ENCODE data around the gene MRPL1.

Gene MRPL1

GRCh38 chr4:77954690-77955089 is 92.1 kb downstream of the MRPL1 start:
- Histone ChIP-seq H3K27ac (ENCODE audit: extremely low read depth, low read depth, low read length) (no peak overlapping the region), H3K4me3 (ENCODE audit: low read depth, low read length) (no peak overlapping the region), H3K36me3 (ENCODE audit: control insufficient read depth in 2 of 2, insufficient read depth in 1 of 2, low read length in 2 of 2) (peaks cover 0 to 11% of the 10 kb centered on the region in 2 experiments; a peak in 1 of 3 replicates), H3K4me1 (ENCODE audit: control insufficient read depth, insufficient read depth, low read length) (no peaks in the 10 kb centered on the region), H3K9me3 (ENCODE audit: control insufficient read depth, insufficient read depth, low read depth, low read length) (no peaks in the 10 kb centered on the region)
- ChIA-PET POLR2A (no interaction called here), CTCF (no interaction called here)
- TF ChIP-seq ZNF214 (tag by site-specific recombination; IDR thresholded peaks at IDR 0.05; ENCODE audit: borderline replicate concordance) (no peak), ZNF146 (tag by site-specific recombination; IDR thresholded peaks at IDR 0.05) (no peak), ZNF48 (tag by site-specific recombination; IDR thresholded peaks at IDR 0.05) (no peak), ZBTB8A (tag by site-specific recombination; IDR thresholded peaks at IDR 0.05) (no peak), ZBTB1 (tag by site-specific recombination; IDR thresholded peaks at IDR 0.05) (no peak), OVOL3 (tag by site-specific recombination; IDR thresholded peaks at IDR 0.05) (no peak), ZNF555 (tag by site-specific recombination; conservative IDR thresholded peaks at IDR 0.05) (no peak), ZFP41 (tag by site-specific recombination; IDR thresholded peaks at IDR 0.05; ENCODE audit: borderline replicate concordance) (no peak), ZNF843 (tag by site-specific recombination; IDR thresholded peaks at IDR 0.05) (no peak)
- TF ChIP-seq, protein P1, sequence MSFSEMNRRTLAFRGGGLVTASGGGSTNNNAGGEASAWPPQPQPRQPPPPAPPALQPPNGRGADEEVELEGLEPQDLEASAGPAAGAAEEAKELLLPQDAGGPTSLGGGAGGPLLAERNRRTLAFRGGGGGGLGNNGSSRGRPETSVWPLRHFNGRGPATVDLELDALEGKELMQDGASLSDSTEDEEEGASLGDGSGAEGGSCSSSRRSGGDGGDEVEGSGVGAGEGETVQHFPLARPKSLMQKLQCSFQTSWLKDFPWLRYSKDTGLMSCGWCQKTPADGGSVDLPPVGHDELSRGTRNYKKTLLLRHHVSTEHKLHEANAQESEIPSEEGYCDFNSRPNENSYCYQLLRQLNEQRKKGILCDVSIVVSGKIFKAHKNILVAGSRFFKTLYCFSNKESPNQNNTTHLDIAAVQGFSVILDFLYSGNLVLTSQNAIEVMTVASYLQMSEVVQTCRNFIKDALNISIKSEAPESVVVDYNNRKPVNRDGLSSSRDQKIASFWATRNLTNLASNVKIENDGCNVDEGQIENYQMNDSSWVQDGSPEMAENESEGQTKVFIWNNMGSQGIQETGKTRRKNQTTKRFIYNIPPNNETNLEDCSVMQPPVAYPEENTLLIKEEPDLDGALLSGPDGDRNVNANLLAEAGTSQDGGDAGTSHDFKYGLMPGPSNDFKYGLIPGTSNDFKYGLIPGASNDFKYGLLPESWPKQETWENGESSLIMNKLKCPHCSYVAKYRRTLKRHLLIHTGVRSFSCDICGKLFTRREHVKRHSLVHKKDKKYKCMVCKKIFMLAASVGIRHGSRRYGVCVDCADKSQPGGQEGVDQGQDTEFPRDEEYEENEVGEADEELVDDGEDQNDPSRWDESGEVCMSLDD (tag by site-specific recombination; IDR thresholded peaks at IDR 0.05): no peak
- TF ChIP-seq, protein P2, sequence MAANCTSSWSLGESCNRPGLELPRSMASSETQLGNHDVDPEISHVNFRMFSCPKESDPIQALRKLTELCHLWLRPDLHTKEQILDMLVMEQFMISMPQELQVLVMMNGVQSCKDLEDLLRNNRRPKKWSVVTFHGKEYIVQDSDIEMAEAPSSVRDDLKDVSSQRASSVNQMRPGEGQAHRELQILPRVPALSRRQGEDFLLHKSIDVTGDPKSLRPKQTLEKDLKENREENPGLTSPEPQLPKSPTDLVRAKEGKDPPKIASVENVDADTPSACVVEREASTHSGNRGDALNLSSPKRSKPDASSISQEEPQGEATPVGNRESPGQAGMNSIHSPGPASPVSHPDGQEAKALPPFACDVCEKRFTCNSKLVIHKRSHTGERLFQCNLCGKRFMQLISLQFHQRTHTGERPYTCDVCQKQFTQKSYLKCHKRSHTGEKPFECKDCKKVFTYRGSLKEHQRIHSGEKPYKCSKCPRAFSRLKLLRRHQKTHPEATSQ (tag by site-specific recombination; IDR thresholded peaks at IDR 0.05): no peak
- TF ChIP-seq, protein P3, sequence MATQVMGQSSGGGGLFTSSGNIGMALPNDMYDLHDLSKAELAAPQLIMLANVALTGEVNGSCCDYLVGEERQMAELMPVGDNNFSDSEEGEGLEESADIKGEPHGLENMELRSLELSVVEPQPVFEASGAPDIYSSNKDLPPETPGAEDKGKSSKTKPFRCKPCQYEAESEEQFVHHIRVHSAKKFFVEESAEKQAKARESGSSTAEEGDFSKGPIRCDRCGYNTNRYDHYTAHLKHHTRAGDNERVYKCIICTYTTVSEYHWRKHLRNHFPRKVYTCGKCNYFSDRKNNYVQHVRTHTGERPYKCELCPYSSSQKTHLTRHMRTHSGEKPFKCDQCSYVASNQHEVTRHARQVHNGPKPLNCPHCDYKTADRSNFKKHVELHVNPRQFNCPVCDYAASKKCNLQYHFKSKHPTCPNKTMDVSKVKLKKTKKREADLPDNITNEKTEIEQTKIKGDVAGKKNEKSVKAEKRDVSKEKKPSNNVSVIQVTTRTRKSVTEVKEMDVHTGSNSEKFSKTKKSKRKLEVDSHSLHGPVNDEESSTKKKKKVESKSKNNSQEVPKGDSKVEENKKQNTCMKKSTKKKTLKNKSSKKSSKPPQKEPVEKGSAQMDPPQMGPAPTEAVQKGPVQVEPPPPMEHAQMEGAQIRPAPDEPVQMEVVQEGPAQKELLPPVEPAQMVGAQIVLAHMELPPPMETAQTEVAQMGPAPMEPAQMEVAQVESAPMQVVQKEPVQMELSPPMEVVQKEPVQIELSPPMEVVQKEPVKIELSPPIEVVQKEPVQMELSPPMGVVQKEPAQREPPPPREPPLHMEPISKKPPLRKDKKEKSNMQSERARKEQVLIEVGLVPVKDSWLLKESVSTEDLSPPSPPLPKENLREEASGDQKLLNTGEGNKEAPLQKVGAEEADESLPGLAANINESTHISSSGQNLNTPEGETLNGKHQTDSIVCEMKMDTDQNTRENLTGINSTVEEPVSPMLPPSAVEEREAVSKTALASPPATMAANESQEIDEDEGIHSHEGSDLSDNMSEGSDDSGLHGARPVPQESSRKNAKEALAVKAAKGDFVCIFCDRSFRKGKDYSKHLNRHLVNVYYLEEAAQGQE (tag by site-specific recombination; IDR thresholded peaks at IDR 0.05): no peak

DNA sequence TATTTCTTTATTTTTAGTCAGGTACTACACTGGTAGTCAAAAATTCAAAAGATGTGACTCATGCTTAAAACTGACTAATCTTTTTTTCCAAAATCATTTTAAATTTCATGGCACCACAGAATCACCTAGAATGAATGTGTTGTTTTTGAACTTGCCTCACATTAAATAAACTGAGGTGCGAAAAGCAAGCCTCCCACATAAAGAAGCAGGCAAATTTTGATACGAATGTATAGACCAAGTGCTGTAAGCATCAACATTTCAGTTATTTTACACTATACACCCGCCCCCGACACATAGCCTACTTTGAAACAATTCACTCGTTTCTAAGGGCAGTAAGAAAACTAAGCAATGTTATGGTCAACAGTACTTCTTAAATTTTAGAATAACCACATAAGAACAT is 94.3 kb downstream of the MRPL1 start:
- CTCF ChIA-PET: no interaction called here
- TF ChIP-seq, protein P4, sequence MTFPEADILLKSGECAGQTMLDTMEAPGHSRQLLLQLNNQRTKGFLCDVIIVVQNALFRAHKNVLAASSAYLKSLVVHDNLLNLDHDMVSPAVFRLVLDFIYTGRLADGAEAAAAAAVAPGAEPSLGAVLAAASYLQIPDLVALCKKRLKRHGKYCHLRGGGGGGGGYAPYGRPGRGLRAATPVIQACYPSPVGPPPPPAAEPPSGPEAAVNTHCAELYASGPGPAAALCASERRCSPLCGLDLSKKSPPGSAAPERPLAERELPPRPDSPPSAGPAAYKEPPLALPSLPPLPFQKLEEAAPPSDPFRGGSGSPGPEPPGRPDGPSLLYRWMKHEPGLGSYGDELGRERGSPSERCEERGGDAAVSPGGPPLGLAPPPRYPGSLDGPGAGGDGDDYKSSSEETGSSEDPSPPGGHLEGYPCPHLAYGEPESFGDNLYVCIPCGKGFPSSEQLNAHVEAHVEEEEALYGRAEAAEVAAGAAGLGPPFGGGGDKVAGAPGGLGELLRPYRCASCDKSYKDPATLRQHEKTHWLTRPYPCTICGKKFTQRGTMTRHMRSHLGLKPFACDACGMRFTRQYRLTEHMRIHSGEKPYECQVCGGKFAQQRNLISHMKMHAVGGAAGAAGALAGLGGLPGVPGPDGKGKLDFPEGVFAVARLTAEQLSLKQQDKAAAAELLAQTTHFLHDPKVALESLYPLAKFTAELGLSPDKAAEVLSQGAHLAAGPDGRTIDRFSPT (tag by site-specific recombination; IDR thresholded peaks at IDR 0.05): no peak
- no peak for TF ChIP-seq ZNF302 (tag by site-specific recombination; IDR thresholded peaks at IDR 0.05; ENCODE audit: low read depth)
- no peak for TF ChIP-seq IKZF3 (tag by site-specific recombination; IDR thresholded peaks at IDR 0.05)
- TF ChIP-seq, protein P5, sequence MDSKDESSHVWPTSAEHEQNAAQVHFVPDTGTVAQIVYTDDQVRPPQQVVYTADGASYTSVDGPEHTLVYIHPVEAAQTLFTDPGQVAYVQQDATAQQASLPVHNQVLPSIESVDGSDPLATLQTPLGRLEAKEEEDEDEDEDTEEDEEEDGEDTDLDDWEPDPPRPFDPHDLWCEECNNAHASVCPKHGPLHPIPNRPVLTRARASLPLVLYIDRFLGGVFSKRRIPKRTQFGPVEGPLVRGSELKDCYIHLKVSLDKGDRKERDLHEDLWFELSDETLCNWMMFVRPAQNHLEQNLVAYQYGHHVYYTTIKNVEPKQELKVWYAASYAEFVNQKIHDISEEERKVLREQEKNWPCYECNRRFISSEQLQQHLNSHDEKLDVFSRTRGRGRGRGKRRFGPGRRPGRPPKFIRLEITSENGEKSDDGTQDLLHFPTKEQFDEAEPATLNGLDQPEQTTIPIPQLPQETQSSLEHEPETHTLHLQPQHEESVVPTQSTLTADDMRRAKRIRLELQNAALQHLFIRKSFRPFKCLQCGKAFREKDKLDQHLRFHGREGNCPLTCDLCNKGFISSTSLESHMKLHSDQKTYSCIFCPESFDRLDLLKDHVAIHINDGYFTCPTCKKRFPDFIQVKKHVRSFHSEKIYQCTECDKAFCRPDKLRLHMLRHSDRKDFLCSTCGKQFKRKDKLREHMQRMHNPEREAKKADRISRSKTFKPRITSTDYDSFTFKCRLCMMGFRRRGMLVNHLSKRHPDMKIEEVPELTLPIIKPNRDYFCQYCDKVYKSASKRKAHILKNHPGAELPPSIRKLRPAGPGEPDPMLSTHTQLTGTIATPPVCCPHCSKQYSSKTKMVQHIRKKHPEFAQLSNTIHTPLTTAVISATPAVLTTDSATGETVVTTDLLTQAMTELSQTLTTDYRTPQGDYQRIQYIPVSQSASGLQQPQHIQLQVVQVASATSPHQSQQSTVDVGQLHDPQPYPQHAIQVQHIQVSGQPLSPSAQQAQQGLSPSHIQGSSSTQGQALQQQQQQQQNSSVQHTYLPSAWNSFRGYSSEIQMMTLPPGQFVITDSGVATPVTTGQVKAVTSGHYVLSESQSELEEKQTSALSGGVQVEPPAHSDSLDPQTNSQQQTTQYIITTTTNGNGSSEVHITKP (tag by site-specific recombination; IDR thresholded peaks at IDR 0.05): no peak
- TF ChIP-seq ZBTB6 (tag by site-specific recombination; IDR thresholded peaks at IDR 0.05): no peak
- no peak for TF ChIP-seq HOXC10 (CRISPR knock-in tag; IDR thresholded peaks at IDR 0.05)
- no peak for TF ChIP-seq PBX3 (CRISPR knock-in tag; IDR thresholded peaks at IDR 0.05)

More for the DNA sequence above, 94.3 kb downstream of the MRPL1 start:
- H3K36me3 ChIP-seq (ENCODE audit: control insufficient read depth in 2 of 2, insufficient read depth in 1 of 2, low read length in 2 of 2): peaks cover 0 to 7% of the 10 kb centered on the region in 2 experiments; a peak in 1 of 3 replicates
- H3K4me1 ChIP-seq (ENCODE audit: control insufficient read depth, insufficient read depth, low read length): no peaks in the 10 kb centered on the region
- POLR2A ChIA-PET: no interaction called here
- no peak overlapping the region for H3K4me3 ChIP-seq (ENCODE audit: low read depth, low read length)
- no peak overlapping the region for H3K27ac ChIP-seq (ENCODE audit: extremely low read depth, low read depth, low read length)
- no peaks in the 10 kb centered on the region for H3K9me3 ChIP-seq (ENCODE audit: control insufficient read depth, insufficient read depth, low read depth, low read length)
